ENCODE results near the gene PPM1J.

- TF ChIP-seq CHD1 (IDR thresholded peaks at IDR 0.05; ENCODE audit: low read depth, low read length) = no peak
- TF ChIP-seq CTCF (IDR thresholded peaks at IDR 0.05; ENCODE audit: control extremely low read depth in 1 of 3, insufficient read depth in 1 of 3, low read depth in 1 of 3, low read length in 3 of 3) = no peak
- no peak for TF ChIP-seq USF2 (IDR thresholded peaks at IDR 0.05; ENCODE audit: low read length)
- no peak for TF ChIP-seq ATF3 (IDR thresholded peaks at IDR 0.05; ENCODE audit: insufficient read depth, low read depth, low read length)
- TF ChIP-seq POLR2AphosphoS5 (IDR thresholded peaks at IDR 0.05; ENCODE audit: low read depth, low read length) = no peak
- TF ChIP-seq, protein P1, sequence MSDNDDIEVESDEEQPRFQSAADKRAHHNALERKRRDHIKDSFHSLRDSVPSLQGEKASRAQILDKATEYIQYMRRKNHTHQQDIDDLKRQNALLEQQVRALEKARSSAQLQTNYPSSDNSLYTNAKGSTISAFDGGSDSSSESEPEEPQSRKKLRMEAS (IDR thresholded peaks at IDR 0.05) = no peak; the same call in 1 of the 2 replicates
- TF ChIP-seq EP300 (IDR thresholded peaks at IDR 0.05; ENCODE audit: borderline replicate concordance in 1 of 2, low read depth in 2 of 2, low read length in 2 of 2) = no peak
- TF ChIP-seq POLR2A (IDR thresholded peaks at IDR 0.05; ENCODE audit: control extremely low read depth in 1 of 2, low read depth in 2 of 2, low read length in 2 of 2) = no peak
- TF ChIP-seq CHD2 (IDR thresholded peaks at IDR 0.05; ENCODE audit: low read length) = no peak
- no peak for TF ChIP-seq SRF (IDR thresholded peaks at IDR 0.05; ENCODE audit: low read depth, low read length)
- TF ChIP-seq RFX5 (IDR thresholded peaks at IDR 0.05; ENCODE audit: borderline replicate concordance, low read depth, low read length) = no peak
- no peak for TF ChIP-seq MAFK (IDR thresholded peaks at IDR 0.05; ENCODE audit: low read depth, low read length)
- peak; percentile 84 for TF ChIP-seq ASH2L (IDR thresholded peaks at IDR 0.05; ENCODE audit: low read length)
These were observed 544 bp downstream of the PPM1J start for GRCh38 chr1:112714313-112715263.

Measured in H1 (cell line).